Liver (tissue), 3 donors: ENCODE data around the gene CNOT11.

Experiments used
- SP1 ChIP-seq: IDR thresholded peaks from 2 replicates; pipeline ENCODE4 v1.6.1; 2018; ENCODE audit warnings: antibody characterized with exemption, mild to moderate bottlenecking
- TAF1 ChIP-seq: conservative IDR thresholded peaks from 2 replicates; pipeline ENCODE4 v1.6.1; 2016; ENCODE audit warnings: antibody characterized with exemption, mild to moderate bottlenecking
- TF ChIP-seq, protein P1 (sequence below): fragments of 150-350 bp; IDR thresholded peaks from 2 replicates; pipeline ENCODE4 v1.5.1; 2017; ENCODE audit warnings: improper control_type of control experiment, low read depth, low read length; ENCODE audit not compliant: missing input control
- TF ChIP-seq, protein P2 (sequence below): IDR thresholded peaks from 2 replicates; pipeline ENCODE4 v1.6.1; 2016; ENCODE audit warnings: antibody characterized with exemption
- TF ChIP-seq, protein P3 (sequence below): IDR thresholded peaks from 2 replicates; pipeline ENCODE4 v1.6.1; 2016; ENCODE audit warnings: antibody characterized with exemption, mild to moderate bottlenecking
- donor health status: healthy.
- donor health status: healthy.

DNA sequence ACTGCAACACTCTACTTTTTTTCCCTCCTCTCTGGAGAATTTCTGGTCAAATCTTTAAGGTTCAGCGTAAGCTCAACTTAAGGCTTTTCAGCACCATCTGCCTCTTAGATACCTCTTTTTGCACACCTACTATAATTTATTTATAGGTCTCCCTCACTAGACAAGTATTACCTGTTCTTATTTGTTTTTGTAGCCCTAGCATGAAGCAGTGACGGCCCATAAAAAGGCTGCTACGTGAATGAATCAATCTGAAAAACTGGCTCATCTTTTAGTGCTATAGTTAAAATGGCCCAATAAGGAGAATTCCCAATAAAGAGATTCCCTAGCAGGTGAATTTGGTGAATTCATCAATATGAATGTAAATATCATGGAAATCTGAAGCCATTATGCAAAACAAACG is 49.3 kb downstream of the CNOT11 start:
- no peak for TF ChIP-seq SP1
- TF ChIP-seq, protein P1, sequence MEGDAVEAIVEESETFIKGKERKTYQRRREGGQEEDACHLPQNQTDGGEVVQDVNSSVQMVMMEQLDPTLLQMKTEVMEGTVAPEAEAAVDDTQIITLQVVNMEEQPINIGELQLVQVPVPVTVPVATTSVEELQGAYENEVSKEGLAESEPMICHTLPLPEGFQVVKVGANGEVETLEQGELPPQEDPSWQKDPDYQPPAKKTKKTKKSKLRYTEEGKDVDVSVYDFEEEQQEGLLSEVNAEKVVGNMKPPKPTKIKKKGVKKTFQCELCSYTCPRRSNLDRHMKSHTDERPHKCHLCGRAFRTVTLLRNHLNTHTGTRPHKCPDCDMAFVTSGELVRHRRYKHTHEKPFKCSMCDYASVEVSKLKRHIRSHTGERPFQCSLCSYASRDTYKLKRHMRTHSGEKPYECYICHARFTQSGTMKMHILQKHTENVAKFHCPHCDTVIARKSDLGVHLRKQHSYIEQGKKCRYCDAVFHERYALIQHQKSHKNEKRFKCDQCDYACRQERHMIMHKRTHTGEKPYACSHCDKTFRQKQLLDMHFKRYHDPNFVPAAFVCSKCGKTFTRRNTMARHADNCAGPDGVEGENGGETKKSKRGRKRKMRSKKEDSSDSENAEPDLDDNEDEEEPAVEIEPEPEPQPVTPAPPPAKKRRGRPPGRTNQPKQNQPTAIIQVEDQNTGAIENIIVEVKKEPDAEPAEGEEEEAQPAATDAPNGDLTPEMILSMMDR = no peak
- TF ChIP-seq TAF1 = no peak
- TF ChIP-seq, protein P2, sequence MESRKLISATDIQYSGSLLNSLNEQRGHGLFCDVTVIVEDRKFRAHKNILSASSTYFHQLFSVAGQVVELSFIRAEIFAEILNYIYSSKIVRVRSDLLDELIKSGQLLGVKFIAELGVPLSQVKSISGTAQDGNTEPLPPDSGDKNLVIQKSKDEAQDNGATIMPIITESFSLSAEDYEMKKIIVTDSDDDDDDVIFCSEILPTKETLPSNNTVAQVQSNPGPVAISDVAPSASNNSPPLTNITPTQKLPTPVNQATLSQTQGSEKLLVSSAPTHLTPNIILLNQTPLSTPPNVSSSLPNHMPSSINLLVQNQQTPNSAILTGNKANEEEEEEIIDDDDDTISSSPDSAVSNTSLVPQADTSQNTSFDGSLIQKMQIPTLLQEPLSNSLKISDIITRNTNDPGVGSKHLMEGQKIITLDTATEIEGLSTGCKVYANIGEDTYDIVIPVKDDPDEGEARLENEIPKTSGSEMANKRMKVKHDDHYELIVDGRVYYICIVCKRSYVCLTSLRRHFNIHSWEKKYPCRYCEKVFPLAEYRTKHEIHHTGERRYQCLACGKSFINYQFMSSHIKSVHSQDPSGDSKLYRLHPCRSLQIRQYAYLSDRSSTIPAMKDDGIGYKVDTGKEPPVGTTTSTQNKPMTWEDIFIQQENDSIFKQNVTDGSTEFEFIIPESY = no peak
- TF ChIP-seq, protein P3, sequence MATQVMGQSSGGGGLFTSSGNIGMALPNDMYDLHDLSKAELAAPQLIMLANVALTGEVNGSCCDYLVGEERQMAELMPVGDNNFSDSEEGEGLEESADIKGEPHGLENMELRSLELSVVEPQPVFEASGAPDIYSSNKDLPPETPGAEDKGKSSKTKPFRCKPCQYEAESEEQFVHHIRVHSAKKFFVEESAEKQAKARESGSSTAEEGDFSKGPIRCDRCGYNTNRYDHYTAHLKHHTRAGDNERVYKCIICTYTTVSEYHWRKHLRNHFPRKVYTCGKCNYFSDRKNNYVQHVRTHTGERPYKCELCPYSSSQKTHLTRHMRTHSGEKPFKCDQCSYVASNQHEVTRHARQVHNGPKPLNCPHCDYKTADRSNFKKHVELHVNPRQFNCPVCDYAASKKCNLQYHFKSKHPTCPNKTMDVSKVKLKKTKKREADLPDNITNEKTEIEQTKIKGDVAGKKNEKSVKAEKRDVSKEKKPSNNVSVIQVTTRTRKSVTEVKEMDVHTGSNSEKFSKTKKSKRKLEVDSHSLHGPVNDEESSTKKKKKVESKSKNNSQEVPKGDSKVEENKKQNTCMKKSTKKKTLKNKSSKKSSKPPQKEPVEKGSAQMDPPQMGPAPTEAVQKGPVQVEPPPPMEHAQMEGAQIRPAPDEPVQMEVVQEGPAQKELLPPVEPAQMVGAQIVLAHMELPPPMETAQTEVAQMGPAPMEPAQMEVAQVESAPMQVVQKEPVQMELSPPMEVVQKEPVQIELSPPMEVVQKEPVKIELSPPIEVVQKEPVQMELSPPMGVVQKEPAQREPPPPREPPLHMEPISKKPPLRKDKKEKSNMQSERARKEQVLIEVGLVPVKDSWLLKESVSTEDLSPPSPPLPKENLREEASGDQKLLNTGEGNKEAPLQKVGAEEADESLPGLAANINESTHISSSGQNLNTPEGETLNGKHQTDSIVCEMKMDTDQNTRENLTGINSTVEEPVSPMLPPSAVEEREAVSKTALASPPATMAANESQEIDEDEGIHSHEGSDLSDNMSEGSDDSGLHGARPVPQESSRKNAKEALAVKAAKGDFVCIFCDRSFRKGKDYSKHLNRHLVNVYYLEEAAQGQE = no peak
